PC-3 (cell line): ENCODE results near the gene IFITM2. TPM values are rescaled to one million over a fixed set of nuclear protein-coding genes. Genes with fewer than 3 reads are reported as not detected.

ENCODE experiments used
- ATAC-seq: fragments of 200-7000 bp; cut with Tn5 transposase; 2 replicates; pipeline ENCODE4 v1.9.1; 2020; ENCODE audit warnings: mild to moderate bottlenecking, moderate library complexity
- BruUV-seq: library from RNA; stranded (reverse); fragments of 400-500 nt; replicated peaks from 2 replicates; lab custom pipeline; 2021; lab: Mats Ljungman, UMichigan
- CTCF ChIA-PET: fragments of 300-600 bp; sonication (Branson Sonifier 250); formaldehyde crosslinking; loops from one replicate; lab custom pipeline; 2022; ENCODE audit warnings: antibody characterized with exemption; lab: Charles Lee
- POLR2A ChIA-PET: fragments of 300-600 bp; sonication (Branson Sonifier 250); formaldehyde crosslinking; loops from one replicate; lab custom pipeline; 2022; ENCODE audit warnings: antibody characterized with exemption; ENCODE audit not compliant: unreplicated experiment; lab: Charles Lee
- DNase-seq: peaks from one replicate; pipeline ENCODE4 v3.0.0-alpha.2; 2015
- H2AFZ ChIP-seq: fragments of 300-600 bp; sonication (generic); 2 replicates; pipeline ENCODE4 v1.6.0; 2016; ENCODE audit warnings: antibody characterized with exemption, low read length
- H3F3A ChIP-seq: fragments of 300-600 bp; sonication (generic); one replicate; pipeline ENCODE4 v1.6.0; 2017; ENCODE audit warnings: antibody characterized with exemption, low read length, control low read depth, mild to moderate bottlenecking; ENCODE audit not compliant: unreplicated experiment
- H3K27ac ChIP-seq: fragments of 300-600 bp; sonication (generic); 2 replicates; pipeline ENCODE4 v1.5.1; 2016; ENCODE audit warnings: mild to moderate bottlenecking, low read length
- H3K27me3 ChIP-seq: fragments of 300-600 bp; sonication (generic); 2 replicates; pipeline ENCODE4 v1.6.1; 2016; ENCODE audit warnings: low read length, mixed read lengths
- H3K36me3 ChIP-seq: fragments of 300-600 bp; sonication (generic); 2 replicates; pipeline ENCODE4 v1.6.1; 2016; ENCODE audit warnings: low read depth, mixed run types, low read length, mixed read lengths
- H3K4me1 ChIP-seq: fragments of 300-600 bp; sonication (generic); 2 replicates; pipeline ENCODE4 v1.5.1; 2016; ENCODE audit warnings: low read length; ENCODE audit not compliant: insufficient read depth
- H3K4me2 ChIP-seq: fragments of 300-600 bp; sonication (generic); 2 replicates; pipeline ENCODE4 v1.6.0; 2016; ENCODE audit warnings: low read length
- H3K4me3 ChIP-seq: fragments of 300-600 bp; sonication (generic); 2 replicates; pipeline ENCODE4 v1.5.1; 2016; ENCODE audit warnings: mild to moderate bottlenecking, low read length, mixed read lengths
- H3K79me2 ChIP-seq: fragments of 300-600 bp; sonication (generic); 2 replicates; pipeline ENCODE4 v1.6.1; 2017; ENCODE audit warnings: low read length, mixed read lengths
- H3K9ac ChIP-seq: fragments of 300-600 bp; sonication (generic); 2 replicates; pipeline ENCODE4 v1.6.0; 2016; ENCODE audit warnings: mild to moderate bottlenecking, low read length
- H3K9me2 ChIP-seq: fragments of 300-600 bp; sonication (generic); replicated peaks from 2 replicates; pipeline ENCODE4 v1.6.1; 2016; ENCODE audit warnings: mixed run types, low read length, mixed read lengths
- H3K9me3 ChIP-seq: fragments of 300-600 bp; sonication (generic); 2 replicates; pipeline ENCODE4 v1.6.1; 2016; ENCODE audit warnings: low read length, mixed read lengths
- H4K20me1 ChIP-seq: fragments of 300-600 bp; sonication (generic); 2 replicates; pipeline ENCODE4 v1.6.1; 2016; ENCODE audit warnings: low read length, mixed read lengths
- CTCF ChIP-seq: fragments of 300-600 bp; sonication (generic); conservative IDR thresholded peaks from 2 replicates; pipeline ENCODE4 v1.5.1; 2017; ENCODE audit warnings: antibody characterized with exemption, low read depth, mild to moderate bottlenecking, low read length
- EZH2 ChIP-seq: fragments of 300-600 bp; sonication (generic); IDR thresholded peaks from one replicate; pipeline ENCODE4 v1.6.1; 2017; ENCODE audit warnings: antibody characterized with exemption, mild to moderate bottlenecking, low read length; ENCODE audit not compliant: unreplicated experiment
- EZH2phosphoT487 ChIP-seq: fragments of 300-600 bp; sonication (generic); IDR thresholded peaks from 2 replicates; pipeline ENCODE4 v1.6.1; 2018; ENCODE audit warnings: mild to moderate bottlenecking, antibody characterized with exemption, low read length, borderline replicate concordance
- intact Hi-C: fragments of 100-400 bp; cut with micrococcal nuclease; formaldehyde crosslinking; loops from 2 replicates; pipeline ENCODE4 v1.9.0; 2023
- total RNA-seq: library from RNA; depleted of rRNA; stranded (reverse); fragments of >200 nt; gene quantifications from 2 replicates; pipeline ENCODE4 v1.2.3, GENCODE V29; 2014; rRNA removed

Gene IFITM2
- total RNA-seq, 1 experiment from 2014 or later, result 49.0 TPM

GRCh38 chr11:357582-357981, 50.0 kb downstream of the IFITM2 start:
- H3K79me2 ChIP-seq, result no peaks in the 10 kb centered on the region
- no peak for ATAC-seq
- ChIA-PET CTCF (no interaction called here), POLR2A (no interaction called here)
- BruUV-seq, result no TSS peak
- no peak overlapping the region for H3K9ac ChIP-seq
- intact Hi-C loops, result loop anchor here (5.0 kb wide), 1 partner anchor 50 kb away; the partner anchor contains the start of gene IFITM2
- TF ChIP-seq CTCF (no peak), EZH2phosphoT487 (no peak), EZH2 (no peak)
- H4K20me1 ChIP-seq, result no peaks in the 10 kb centered on the region
- H3K36me3 ChIP-seq, result no peaks in the 10 kb centered on the region
- DNase-seq, result no peak
- no peak overlapping the region for H3K4me2 ChIP-seq
- no peaks in the 10 kb centered on the region for H3F3A ChIP-seq
- H3K27me3 ChIP-seq, result no peaks in the 10 kb centered on the region
- no peaks in the 10 kb centered on the region for H3K9me2 ChIP-seq
- H2AFZ ChIP-seq, result no peak overlapping the region
- H3K9me3 ChIP-seq, result no peaks in the 10 kb centered on the region
- no peak overlapping the region for H3K4me3 ChIP-seq
- no peak overlapping the region for H3K27ac ChIP-seq
- H3K4me1 ChIP-seq, result peaks cover 9% of the 10 kb centered on the region

GRCh38 chr11:358129-358800, 50.6 kb downstream of the IFITM2 start:
- Histone ChIP-seq H3K4me3 (no peak overlapping the region), H3K9me3 (no peaks in the 10 kb centered on the region), H3K27ac (no peak overlapping the region), H3F3A (no peaks in the 10 kb centered on the region), H3K9ac (no peak overlapping the region), H2AFZ (no peak overlapping the region), H3K36me3 (no peaks in the 10 kb centered on the region), H3K9me2 (no peaks in the 10 kb centered on the region), H3K79me2 (no peaks in the 10 kb centered on the region), H3K4me2 (no peak overlapping the region), H4K20me1 (no peaks in the 10 kb centered on the region), H3K4me1 (peaks cover 7% of the 10 kb centered on the region), H3K27me3 (no peaks in the 10 kb centered on the region)
- ChIA-PET POLR2A (no interaction called here), CTCF (no interaction called here)
- TF ChIP-seq EZH2 (no peak), EZH2phosphoT487 (no peak), CTCF (no peak)
- DNase-seq, result no peak
- no peak for ATAC-seq
- no TSS peak for BruUV-seq
- intact Hi-C loops, result loop anchor here (5.0 kb wide), 1 partner anchor 51 kb away; the partner anchor contains the start of gene IFITM2

Other genes with a start within 250 kb of the IFITM2 start
- not detected in 2 replicates for gene SCGB1C1, start 114.7 kb upstream of the IFITM2 start, total RNA-seq
- 12.6 and 14.4 TPM in 2 replicates for gene BET1L, start 100.4 kb upstream of the IFITM2 start, total RNA-seq
- gene RIC8A, start 100.1 kb upstream of the IFITM2 start, total RNA-seq, result 155 and 180 TPM in 2 replicates
- 13.8 and 23.8 TPM in 2 replicates for gene SIRT3, start 71.5 kb upstream of the IFITM2 start, total RNA-seq
- 226 and 255 TPM in 2 replicates for gene PSMD13, start 70.8 kb upstream of the IFITM2 start, total RNA-seq
- gene NLRP6, start 29.4 kb upstream of the IFITM2 start, total RNA-seq, result not detected in 2 replicates
- gene PGGHG, start 18.7 kb upstream of the IFITM2 start, total RNA-seq, result 10.6 and 12.4 TPM in 2 replicates
- not detected in 2 replicates for gene IFITM5, start 8.3 kb upstream of the IFITM2 start, total RNA-seq
- 2.0 and 2.2 TPM in 2 replicates for gene IFITM1, start 6.2 kb downstream of the IFITM2 start, total RNA-seq
- 91.6 and 97.6 TPM in 2 replicates for gene IFITM3, start 13.0 kb downstream of the IFITM2 start, total RNA-seq
- 52.9 and 87.9 TPM in 2 replicates for gene B4GALNT4, start 61.7 kb downstream of the IFITM2 start, total RNA-seq
- 218 and 222 TPM in 2 replicates for gene PKP3, start 86.4 kb downstream of the IFITM2 start, total RNA-seq
- 85.4 and 112 TPM in 2 replicates for gene SIGIRR, start 107.2 kb downstream of the IFITM2 start, total RNA-seq
- 16.6 and 22.5 TPM in 2 replicates for gene ANO9, start 134.2 kb downstream of the IFITM2 start, total RNA-seq
- 53.0 and 91.0 TPM in 2 replicates for gene PTDSS2, start 142.5 kb downstream of the IFITM2 start, total RNA-seq
- 258 and 300 TPM in 2 replicates for gene RNH1, start 199.4 kb downstream of the IFITM2 start, total RNA-seq
- gene HRAS, start 227.8 kb downstream of the IFITM2 start, total RNA-seq, result 128 and 167 TPM in 2 replicates
- 1.0 and 1.5 TPM in 2 replicates for gene LRRC56, start 229.7 kb downstream of the IFITM2 start, total RNA-seq